H9 (cell line): Measurements from ENCODE around the gene CAMTA1. TPM values are rescaled to one million over a fixed set of nuclear protein-coding genes. Genes with fewer than 3 reads are reported as not detected.

Source experiments
- DNase-seq: peaks from one replicate; pipeline ENCODE4 v3.0.0-alpha.2; 2017
- H2AFZ ChIP-seq: one replicate; pipeline ENCODE4 v1.6.1; 2013; ENCODE audit warnings: mild to moderate bottlenecking, low read length, control low read depth, moderate library complexity
- H2AK5ac ChIP-seq: 2 replicates; pipeline ENCODE4 v1.6.1; 2013; ENCODE audit warnings: low read length, control low read depth, mixed read lengths; ENCODE audit not compliant: insufficient read length
- H2BK120ac ChIP-seq: one replicate; pipeline ENCODE4 v1.6.1; 2013; ENCODE audit warnings: low read depth, mild to moderate bottlenecking, low read length, control low read depth, inconsistent platforms; ENCODE audit not compliant: poor library complexity, severe bottlenecking
- H2BK12ac ChIP-seq: 2 replicates; pipeline ENCODE4 v1.6.1; 2013; ENCODE audit warnings: low read length, control low read depth, mixed read lengths, low read depth; ENCODE audit not compliant: insufficient read length
- H2BK15ac ChIP-seq: 2 replicates; pipeline ENCODE4 v1.6.1; 2013; ENCODE audit warnings: low read depth, low read length, control low read depth
- H2BK20ac ChIP-seq: one replicate; pipeline ENCODE4 v1.6.1; 2013; ENCODE audit warnings: low read depth, mild to moderate bottlenecking, low read length, control low read depth, inconsistent platforms; ENCODE audit not compliant: poor library complexity, severe bottlenecking
- H2BK5ac ChIP-seq: 2 replicates; pipeline ENCODE4 v1.6.1; 2013; ENCODE audit warnings: low read length, control low read depth, mixed read lengths; ENCODE audit not compliant: insufficient read length
- H3K14ac ChIP-seq: 2 replicates; pipeline ENCODE4 v1.6.1; 2013; ENCODE audit warnings: low read length, control low read depth; ENCODE audit not compliant: insufficient read depth
- H3K18ac ChIP-seq: 2 replicates; pipeline ENCODE4 v1.6.1; 2013; ENCODE audit warnings: low read depth, mild to moderate bottlenecking, mixed read lengths, low read length, control low read depth; ENCODE audit not compliant: insufficient read length
- H3K23ac ChIP-seq: 2 replicates; pipeline ENCODE4 v1.6.1; 2013; ENCODE audit warnings: low read length, control low read depth, mixed read lengths, low read depth; ENCODE audit not compliant: insufficient read length
- H3K23me2 ChIP-seq: 2 replicates; pipeline ENCODE4 v1.6.1; 2013; ENCODE audit warnings: low read depth, mild to moderate bottlenecking, mixed read lengths, low read length, control low read depth; ENCODE audit not compliant: insufficient read length, poor library complexity, severe bottlenecking
- H3K27ac ChIP-seq: 2 replicates; pipeline ENCODE4 v1.5.1; 2013; ENCODE audit warnings: low read length, control low read depth, mixed read lengths, low read depth; ENCODE audit not compliant: insufficient read length
- H3K27me3 ChIP-seq: 2 replicates; pipeline ENCODE4 v1.6.1; 2013; ENCODE audit warnings: low read length, control low read depth, inconsistent platforms; ENCODE audit not compliant: insufficient read depth
- H3K4ac ChIP-seq: 2 replicates; pipeline ENCODE4 v1.6.1; 2013; ENCODE audit warnings: low read depth, mild to moderate bottlenecking, control low read depth, inconsistent platforms, low read length, moderate library complexity
- H3K4me1 ChIP-seq: 2 replicates; pipeline ENCODE4 v1.6.1; 2013; ENCODE audit warnings: low read length, control low read depth, inconsistent platforms; ENCODE audit not compliant: insufficient read depth
- H3K4me2 ChIP-seq: 2 replicates; pipeline ENCODE4 v1.6.1; 2013; ENCODE audit warnings: low read length, control low read depth, mixed read lengths; ENCODE audit not compliant: insufficient read length, insufficient read depth
- H3K56ac ChIP-seq: 2 replicates; pipeline ENCODE4 v1.6.1; 2013; ENCODE audit warnings: low read depth, mild to moderate bottlenecking, mixed read lengths, low read length, control low read depth; ENCODE audit not compliant: insufficient read length
- H3K79me1 ChIP-seq: 2 replicates; pipeline ENCODE4 v1.6.1; 2013; ENCODE audit warnings: low read depth, mild to moderate bottlenecking, moderate library complexity, low read length, control low read depth, inconsistent platforms; ENCODE audit not compliant: insufficient read depth, poor library complexity, severe bottlenecking
- H3K79me2 ChIP-seq: 2 replicates; pipeline ENCODE4 v1.6.1; 2013; ENCODE audit warnings: low read length, control low read depth, inconsistent platforms; ENCODE audit not compliant: insufficient read depth
- H3K9ac ChIP-seq: 2 replicates; pipeline ENCODE4 v1.6.1; 2013; ENCODE audit warnings: low read length, control low read depth, mixed read lengths; ENCODE audit not compliant: insufficient read length; ENCODE audit errors: extremely low read depth
- H3K9me3 ChIP-seq: one replicate; pipeline ENCODE4 v1.6.1; 2013; ENCODE audit warnings: low read depth, low read length, inconsistent platforms; ENCODE audit not compliant: control insufficient read depth
- H3T11ph ChIP-seq: one replicate; pipeline ENCODE4 v1.6.1; 2013; ENCODE audit warnings: mild to moderate bottlenecking, low read length, control low read depth, inconsistent platforms
- H4K20me1 ChIP-seq: one replicate; pipeline ENCODE4 v1.6.1; 2013; ENCODE audit not compliant: control insufficient read depth, insufficient read length, insufficient read depth
- H4K5ac ChIP-seq: 2 replicates; pipeline ENCODE4 v1.6.1; 2013; ENCODE audit warnings: low read depth, mild to moderate bottlenecking, mixed read lengths, low read length, control low read depth; ENCODE audit not compliant: insufficient read length
- H4K8ac ChIP-seq: replicated peaks from 2 replicates; pipeline ENCODE4 v1.6.1; 2013; ENCODE audit warnings: low read length, control low read depth, mixed read lengths, low read depth; ENCODE audit not compliant: insufficient read length
- H4K91ac ChIP-seq: 2 replicates; pipeline ENCODE4 v1.6.1; 2013; ENCODE audit warnings: low read depth, mild to moderate bottlenecking, moderate library complexity, mixed read lengths, low read length, control low read depth; ENCODE audit not compliant: insufficient read length
- H3K27ac Mint-ChIP-seq, 3 experiments: 2 replicates in 2 of 3; 3 replicates in 1 of 3; pipeline ENCODE4 v1.8.0; 2020 to 2021; ENCODE audit warnings: mixed read lengths in 3 of 3, mild to moderate bottlenecking in 1 of 3, moderate library complexity in 1 of 3
- H3K27me3 Mint-ChIP-seq: 2 replicates; pipeline ENCODE4 v1.8.0; 2021; ENCODE audit warnings: low read depth, mild to moderate bottlenecking, moderate library complexity, mixed read lengths
- H3K36me3 Mint-ChIP-seq, 3 experiments: 2 replicates in 2 of 3; 3 replicates in 1 of 3; pipeline ENCODE4 v1.8.0; 2020 to 2021; ENCODE audit warnings: low read depth in 3 of 3, mixed read lengths in 3 of 3; ENCODE audit not compliant: insufficient read depth in 1 of 3
- H3K4me1 Mint-ChIP-seq, 2 experiments: 2 replicates each; pipeline ENCODE4 v1.8.0; 2020; ENCODE audit warnings: mixed read lengths in 2 of 2
- H3K4me3 Mint-ChIP-seq, 2 experiments: 2 replicates in 1 of 2; 3 replicates in 1 of 2; pipeline ENCODE4 v1.8.0; 2020 to 2021; ENCODE audit warnings: mild to moderate bottlenecking in 2 of 2, mixed read lengths in 2 of 2, moderate library complexity in 1 of 2
- H3K9me3 Mint-ChIP-seq, 2 experiments: 2 replicates in 1 of 2; 3 replicates in 1 of 2; pipeline ENCODE4 v1.8.0; 2020; ENCODE audit warnings: mild to moderate bottlenecking in 2 of 2, mixed read lengths in 2 of 2, moderate library complexity in 1 of 2
- WGBS: extraction: QIAGEN DNeasy Blood & Tissue Kit; methylation state at CpG from one replicate; pipeline ENCODE4 v1.1.7; 2013; ENCODE audit warnings: missing lambda C conversion rate, low lambda C conversion rate, mixed read lengths; ENCODE audit not compliant: insufficient read length; ENCODE audit errors: extremely low coverage; 5-methylcytosine and 5-hydroxymethylcytosine counted together
- total RNA-seq: library from RNA; stranded (reverse); gene quantifications from 2 replicates; pipeline ENCODE4 v1.2.1, GENCODE V29; 2021
- TF ChIP-seq, protein P1 (sequence below): fragments of 200-600 bp; sonication (generic); conservative IDR thresholded peaks from 3 replicates; pipeline ENCODE4 v1.8.0; 2021; ENCODE audit warnings: antibody characterized with exemption, mild to moderate bottlenecking

The CAMTA1 gene
- total RNA-seq, 1 experiment from 2014 or later: 115 TPM

- H3K79me2 ChIP-seq: no peaks in the 10 kb centered on the region
- H4K8ac ChIP-seq: no peak overlapping the region
- no peak overlapping the region for H2BK120ac ChIP-seq
- no peak overlapping the region for H4K91ac ChIP-seq
- no peaks in the 10 kb centered on the region for H3K36me3 Mint-ChIP-seq
- no peaks in the 10 kb centered on the region for H3K79me1 ChIP-seq
- DNase-seq: no peak
- no peak overlapping the region for H3K27ac ChIP-seq
- no peak overlapping the region for H2AK5ac ChIP-seq
- no peak overlapping the region for H3K4me2 ChIP-seq
- H4K5ac ChIP-seq: no peak overlapping the region
- TF ChIP-seq, protein P1, sequence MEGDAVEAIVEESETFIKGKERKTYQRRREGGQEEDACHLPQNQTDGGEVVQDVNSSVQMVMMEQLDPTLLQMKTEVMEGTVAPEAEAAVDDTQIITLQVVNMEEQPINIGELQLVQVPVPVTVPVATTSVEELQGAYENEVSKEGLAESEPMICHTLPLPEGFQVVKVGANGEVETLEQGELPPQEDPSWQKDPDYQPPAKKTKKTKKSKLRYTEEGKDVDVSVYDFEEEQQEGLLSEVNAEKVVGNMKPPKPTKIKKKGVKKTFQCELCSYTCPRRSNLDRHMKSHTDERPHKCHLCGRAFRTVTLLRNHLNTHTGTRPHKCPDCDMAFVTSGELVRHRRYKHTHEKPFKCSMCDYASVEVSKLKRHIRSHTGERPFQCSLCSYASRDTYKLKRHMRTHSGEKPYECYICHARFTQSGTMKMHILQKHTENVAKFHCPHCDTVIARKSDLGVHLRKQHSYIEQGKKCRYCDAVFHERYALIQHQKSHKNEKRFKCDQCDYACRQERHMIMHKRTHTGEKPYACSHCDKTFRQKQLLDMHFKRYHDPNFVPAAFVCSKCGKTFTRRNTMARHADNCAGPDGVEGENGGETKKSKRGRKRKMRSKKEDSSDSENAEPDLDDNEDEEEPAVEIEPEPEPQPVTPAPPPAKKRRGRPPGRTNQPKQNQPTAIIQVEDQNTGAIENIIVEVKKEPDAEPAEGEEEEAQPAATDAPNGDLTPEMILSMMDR: no peak
- no peak overlapping the region for H3K9ac ChIP-seq
- no peaks in the 10 kb centered on the region; the same call in 1 of the 2 replicates for H3K27me3 Mint-ChIP-seq
- H4K20me1 ChIP-seq: no peaks in the 10 kb centered on the region
- no peak overlapping the region for H3K23ac ChIP-seq
- no peak overlapping the region for H3T11ph ChIP-seq
- H3K9me3 Mint-ChIP-seq: no peaks in the 10 kb centered on the region
- H2AFZ ChIP-seq: no peak overlapping the region
- whole genome bisulfite sequencing: no CpG with 5 or more reads among the region's 15 CpGs
- H3K27ac Mint-ChIP-seq: no peak overlapping the region; a peak in 2 of 7 replicates
- no peak overlapping the region for H2BK12ac ChIP-seq
- H3K4me1 Mint-ChIP-seq: peaks cover 6 to 11% of the 10 kb centered on the region in 2 experiments
- H3K23me2 ChIP-seq: no peaks in the 10 kb centered on the region
- no peaks in the 10 kb centered on the region for H3K9me3 ChIP-seq
- H3K27me3 ChIP-seq: no peaks in the 10 kb centered on the region
- H2BK20ac ChIP-seq: no peak overlapping the region
- H3K18ac ChIP-seq: no peak overlapping the region
- no peak overlapping the region for H3K4ac ChIP-seq
- H2BK5ac ChIP-seq: no peak overlapping the region
- H3K4me3 Mint-ChIP-seq: no peak overlapping the region
- H3K4me1 ChIP-seq: no peaks in the 10 kb centered on the region
- H3K56ac ChIP-seq: no peak overlapping the region
- no peak overlapping the region for H2BK15ac ChIP-seq
- no peak overlapping the region for H3K14ac ChIP-seq
These were observed 775.4 kb downstream of the CAMTA1 start for GRCh38 chr1:7560601-7561181.
